Nephron (organoid): ENCODE measurements around the gene TULP4.
"Not testable (repeated sequence)": the region's sequence is repeated elsewhere in the genome, so short reads cannot be mapped to it uniquely, and the experiment has no call there.

Experiments
- H3K27ac Mint-ChIP-seq, 3 experiments: 2 replicates each; pipeline ENCODE4 v1.8.0; 2020; ENCODE audit warnings: mixed read lengths in 3 of 3, mild to moderate bottlenecking in 2 of 3, moderate library complexity in 1 of 3
- H3K27me3 Mint-ChIP-seq: 2 replicates; pipeline ENCODE4 v1.8.0; 2021; ENCODE audit warnings: low read depth, mild to moderate bottlenecking, moderate library complexity, mixed read lengths
- H3K36me3 Mint-ChIP-seq: 2 replicates; pipeline ENCODE4 v1.8.0; 2020; ENCODE audit warnings: low read depth, mixed read lengths
- H3K4me1 Mint-ChIP-seq: 2 replicates; pipeline ENCODE4 v1.8.0; 2020; ENCODE audit warnings: mixed read lengths
- H3K4me3 Mint-ChIP-seq, 3 experiments: 2 replicates each; pipeline ENCODE4 v1.8.0; 2020; ENCODE audit warnings: mild to moderate bottlenecking in 3 of 3, mixed read lengths in 3 of 3, moderate library complexity in 2 of 3
- H3K9me3 Mint-ChIP-seq: 2 replicates; pipeline ENCODE4 v1.8.0; 2020; ENCODE audit warnings: mixed read lengths
- CTCF ChIP-seq, 3 experiments: fragments of 200-600 bp; sonication (generic); IDR thresholded peaks; one replicate each; pipeline ENCODE4 v1.5.0; 2021; ENCODE audit warnings: antibody characterized with exemption in 3 of 3; ENCODE audit not compliant: unreplicated experiment in 3 of 3

TULP4 gene

GRCh38 chr6:158552796-158553138 is 240.5 kb downstream of the TULP4 start:
- H3K27me3 Mint-ChIP-seq, result no peaks in the 10 kb centered on the region
- TF ChIP-seq CTCF (IDR thresholded peaks at IDR 0.05; ENCODE audit: unreplicated experiment in 3 of 3), result no peak
- no peak overlapping the region for H3K4me3 Mint-ChIP-seq
- no peak overlapping the region for H3K27ac Mint-ChIP-seq
- H3K4me1 Mint-ChIP-seq, result peaks cover 7% of the 10 kb centered on the region
- H3K36me3 Mint-ChIP-seq, result no peaks in the 10 kb centered on the region
- no peaks in the 10 kb centered on the region for H3K9me3 Mint-ChIP-seq

GRCh38 chr6:158554611-158555361 is 242.5 kb downstream of the TULP4 start:
- Mint-ChIP-seq H3K27ac (peak overlapping the region; percentile 14 to 77 (median 48)), H3K9me3 (no peaks in the 10 kb centered on the region), H3K4me3 (no peak overlapping the region), H3K27me3 (no peaks in the 10 kb centered on the region), H3K36me3 (no peaks in the 10 kb centered on the region), H3K4me1 (peaks cover 7% of the 10 kb centered on the region)
- TF ChIP-seq CTCF (IDR thresholded peaks at IDR 0.05; ENCODE audit: unreplicated experiment in 3 of 3), result no peak

DNA sequence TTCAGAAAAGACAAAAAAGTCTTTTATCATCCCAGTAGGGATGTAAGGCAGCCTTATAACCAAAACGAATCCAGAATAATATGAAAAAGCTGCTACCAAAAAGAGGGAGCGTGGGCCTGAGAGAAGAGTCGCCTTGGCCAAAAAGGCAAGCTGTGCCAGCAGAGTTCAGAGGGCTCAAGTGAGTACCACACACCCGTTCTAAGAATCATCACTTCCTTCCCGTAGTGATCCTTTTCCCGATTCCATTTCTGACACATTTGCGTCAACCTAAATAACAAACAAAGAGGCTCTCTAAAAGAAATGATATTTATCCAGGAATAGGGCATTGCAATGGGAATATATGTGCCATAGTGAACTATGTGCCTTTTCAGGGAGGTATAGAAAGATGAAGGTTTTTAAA is 243.8 kb downstream of the TULP4 start:
- Mint-ChIP-seq H3K4me3 (peak overlapping the region; percentile 4 to 47 (median 37)), H3K36me3 (no peaks in the 10 kb centered on the region), H3K9me3 (no peaks in the 10 kb centered on the region), H3K4me1 (peaks cover 13% of the 10 kb centered on the region), H3K27me3 (no peaks in the 10 kb centered on the region), H3K27ac (peak overlapping the region in 2 of 3 experiments; percentile 75 to 77)
- no peak for TF ChIP-seq CTCF (IDR thresholded peaks at IDR 0.05; ENCODE audit: unreplicated experiment in 3 of 3)

DNA sequence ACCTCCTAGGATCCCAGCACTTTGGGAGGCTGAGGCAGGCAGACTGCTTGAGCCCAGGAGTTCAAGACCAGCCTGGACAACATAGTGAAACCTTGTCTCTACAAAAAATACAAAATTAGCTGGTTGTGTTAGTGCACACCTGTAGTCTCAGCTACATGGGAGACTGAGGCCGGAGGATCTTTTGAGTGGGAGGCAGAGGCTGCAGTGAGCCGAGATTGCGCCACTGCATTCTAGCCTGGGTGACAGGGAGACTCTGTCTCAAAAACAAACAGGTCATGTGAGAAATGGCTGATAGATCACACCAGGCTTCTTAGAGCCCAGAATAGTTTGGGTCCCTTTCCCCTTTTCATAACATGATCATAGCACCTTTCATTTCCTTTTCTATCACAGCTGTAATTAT is 244.8 kb downstream of the TULP4 start:
- not testable (repeated sequence) for H3K4me3 Mint-ChIP-seq, H3K36me3 Mint-ChIP-seq, H3K9me3 Mint-ChIP-seq

GRCh38 chr6:158557927-158558326 is 245.7 kb downstream of the TULP4 start:
- H3K9me3 Mint-ChIP-seq, result no peaks in the 10 kb centered on the region
- TF ChIP-seq CTCF (IDR thresholded peaks at IDR 0.05; ENCODE audit: unreplicated experiment in 3 of 3), result no peak
- peak overlapping the region; percentile 55 to 87 (median 76) for H3K4me3 Mint-ChIP-seq
- no peak overlapping the region for H3K27ac Mint-ChIP-seq
- no peaks in the 10 kb centered on the region for H3K36me3 Mint-ChIP-seq
- peaks cover 3% of the 10 kb centered on the region for H3K27me3 Mint-ChIP-seq
- peaks cover 26% of the 10 kb centered on the region for H3K4me1 Mint-ChIP-seq

More for the DNA sequence above, 244.8 kb downstream of the TULP4 start:
- not testable (repeated sequence) for H3K27me3 Mint-ChIP-seq, H3K27ac Mint-ChIP-seq
- peaks cover 21% of the 10 kb centered on the region for H3K4me1 Mint-ChIP-seq

- peak overlapping the region; percentile 76 to 87 (median 84) for H3K4me3 Mint-ChIP-seq
- no peaks in the 10 kb centered on the region for H3K9me3 Mint-ChIP-seq
- H3K36me3 Mint-ChIP-seq, result no peaks in the 10 kb centered on the region
- H3K27me3 Mint-ChIP-seq, result peaks cover 3% of the 10 kb centered on the region
- peak overlapping the region; percentile 12 to 62 (median 52) for H3K27ac Mint-ChIP-seq
- peaks cover 26% of the 10 kb centered on the region for H3K4me1 Mint-ChIP-seq
- no peak for TF ChIP-seq CTCF (IDR thresholded peaks at IDR 0.05; ENCODE audit: unreplicated experiment in 3 of 3)
These were observed 246.4 kb downstream of the TULP4 start for GRCh38 chr6:158558415-158559306.
